A172 (cell line): ENCODE data around the gene SFR1. TPM values are rescaled to one million over a fixed set of nuclear protein-coding genes. Genes with fewer than 3 reads are reported as not detected.

Source experiments
- DNase-seq: peaks from one replicate; pipeline ENCODE4 v3.0.0-alpha.2; 2015; ENCODE audit warnings: low spot score
- total RNA-seq: library from RNA; depleted of rRNA; stranded (reverse); fragments of >200 nt; shearing (Covaris generic); gene quantifications from 2 replicates; pipeline ENCODE4 v1.2.3, GENCODE V29; 2014; rRNA removed

The SFR1 gene, protein sequence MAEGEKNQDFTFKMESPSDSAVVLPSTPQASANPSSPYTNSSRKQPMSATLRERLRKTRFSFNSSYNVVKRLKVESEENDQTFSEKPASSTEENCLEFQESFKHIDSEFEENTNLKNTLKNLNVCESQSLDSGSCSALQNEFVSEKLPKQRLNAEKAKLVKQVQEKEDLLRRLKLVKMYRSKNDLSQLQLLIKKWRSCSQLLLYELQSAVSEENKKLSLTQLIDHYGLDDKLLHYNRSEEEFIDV
- total RNA-seq = 16.8 and 18.6 TPM in 2 replicates

DNA sequence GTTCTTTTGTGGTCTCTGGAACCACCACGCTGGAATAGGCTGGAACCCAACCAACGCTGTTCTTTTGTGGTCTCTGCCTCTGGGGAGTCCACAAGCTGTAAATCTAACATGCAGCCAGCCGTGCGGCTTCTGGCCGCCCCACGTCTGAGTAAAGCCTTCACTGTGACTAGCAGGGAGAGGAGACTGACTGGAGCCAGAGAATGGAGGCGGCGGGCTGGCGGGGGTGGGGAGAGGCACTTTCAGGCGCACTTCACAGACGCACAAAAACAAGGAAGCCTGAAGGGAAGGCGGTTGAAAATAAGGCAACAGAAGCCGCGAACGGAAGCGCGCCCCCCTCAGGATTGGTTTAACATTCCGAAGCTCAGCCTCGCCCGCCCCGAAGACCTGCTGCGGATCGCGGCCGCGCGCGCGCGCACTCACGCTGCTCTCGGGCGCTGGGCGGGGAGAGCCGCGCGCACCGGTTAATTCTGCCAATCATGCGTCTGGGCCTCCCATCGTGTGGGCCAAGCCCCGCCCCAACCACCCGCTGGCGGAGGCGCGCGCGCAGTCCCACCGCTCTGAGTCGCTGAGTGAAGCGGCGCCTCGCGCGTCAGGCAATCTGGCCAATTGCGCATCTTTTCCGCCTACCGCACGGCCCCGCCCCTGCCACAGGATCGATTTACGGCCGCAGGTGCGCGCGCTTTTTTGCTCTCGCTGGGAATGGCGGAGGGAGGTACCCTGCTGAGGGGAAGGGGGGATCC lies at the start of gene SFR1:
SFR1 (plus strand) TSS at position 687 of the 740 bp plus-strand sequence; CDS start at position 700, 13 bp downstream.
- peak; percentile 97 for DNase-seq

DNA sequence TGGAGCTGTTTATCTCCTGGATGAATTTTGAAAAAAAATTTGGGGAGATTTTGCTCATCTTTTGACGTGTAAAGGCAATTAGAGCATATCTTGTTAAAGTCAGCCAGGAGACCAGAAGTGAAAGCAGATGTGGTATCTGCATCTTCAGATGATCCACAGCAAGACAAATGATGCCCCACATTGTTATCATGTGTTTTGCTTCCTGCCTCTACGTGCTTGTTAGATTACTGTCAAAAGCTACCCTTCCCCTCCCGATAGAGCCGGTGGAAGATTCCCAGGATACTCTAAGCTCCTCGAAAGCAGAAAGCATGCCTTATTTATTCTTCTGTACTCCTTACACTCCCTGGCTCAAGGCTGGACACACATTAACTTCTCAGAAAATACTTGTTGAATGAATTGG lies 49.2 kb upstream of the SFR1 start:
- no peak for DNase-seq

DNA sequence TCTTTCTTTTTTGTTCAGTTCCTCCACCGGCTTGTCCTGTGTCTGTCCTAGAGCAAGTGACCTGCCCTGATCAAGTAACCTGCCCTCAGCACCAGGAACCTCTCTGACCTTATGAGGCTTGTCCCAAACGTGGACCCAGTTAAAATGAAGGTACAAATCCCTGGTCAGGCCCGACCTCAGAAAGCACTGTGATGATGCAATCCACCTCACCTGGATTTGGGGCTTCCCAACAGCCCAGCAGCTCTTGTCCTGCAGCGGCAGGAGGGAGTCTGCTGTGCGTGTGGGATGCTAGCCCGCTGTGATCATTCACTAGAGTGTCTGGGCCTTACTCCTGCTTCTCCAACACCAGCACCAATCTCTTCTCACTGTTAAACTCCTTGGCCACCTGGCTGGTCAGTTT lies 47.5 kb upstream of the SFR1 start:
- no peak for DNase-seq

DNA sequence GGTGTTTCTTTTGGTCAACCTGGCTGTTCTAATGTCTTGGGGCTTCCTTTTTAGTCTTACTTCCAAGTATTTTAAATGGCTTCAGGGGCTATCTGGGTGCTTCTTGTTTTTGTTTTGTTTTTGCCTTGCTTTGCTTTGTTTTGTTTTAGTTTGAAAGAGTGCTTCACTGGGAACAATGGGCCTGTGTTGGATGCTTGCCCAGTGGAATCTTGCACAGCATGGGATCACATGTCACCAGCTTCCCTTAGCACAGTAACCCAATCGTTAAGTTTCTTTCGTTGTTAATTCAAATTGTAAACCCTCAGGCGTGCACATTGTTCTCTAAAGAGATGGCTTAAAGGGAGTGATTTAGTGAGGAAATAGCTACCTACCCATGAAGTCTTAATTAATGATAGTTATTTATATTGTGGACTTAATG lies 45.2 kb upstream of the SFR1 start:
- peak; percentile 59 for DNase-seq

DNA sequence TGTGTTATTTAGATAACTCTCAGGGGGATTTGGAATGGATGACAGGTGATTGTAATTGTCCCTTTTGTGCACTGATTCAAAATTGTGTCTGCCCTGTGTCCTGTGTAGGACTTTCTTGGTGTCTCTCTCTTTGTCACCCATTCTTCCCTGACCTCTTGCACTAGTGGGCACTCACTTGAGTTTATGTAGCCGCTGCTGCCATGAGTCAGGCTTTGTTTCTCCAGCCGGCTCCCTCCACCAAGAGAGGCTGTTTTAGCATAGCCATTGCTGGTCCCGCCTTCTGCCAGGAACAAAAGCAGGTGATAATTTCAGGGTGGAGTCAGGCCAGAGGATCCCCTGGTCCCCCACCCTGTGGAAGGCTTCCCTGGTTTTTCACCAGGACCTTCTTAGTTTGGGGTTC lies 44.7 kb upstream of the SFR1 start:
- peak; percentile 38 for DNase-seq

DNA sequence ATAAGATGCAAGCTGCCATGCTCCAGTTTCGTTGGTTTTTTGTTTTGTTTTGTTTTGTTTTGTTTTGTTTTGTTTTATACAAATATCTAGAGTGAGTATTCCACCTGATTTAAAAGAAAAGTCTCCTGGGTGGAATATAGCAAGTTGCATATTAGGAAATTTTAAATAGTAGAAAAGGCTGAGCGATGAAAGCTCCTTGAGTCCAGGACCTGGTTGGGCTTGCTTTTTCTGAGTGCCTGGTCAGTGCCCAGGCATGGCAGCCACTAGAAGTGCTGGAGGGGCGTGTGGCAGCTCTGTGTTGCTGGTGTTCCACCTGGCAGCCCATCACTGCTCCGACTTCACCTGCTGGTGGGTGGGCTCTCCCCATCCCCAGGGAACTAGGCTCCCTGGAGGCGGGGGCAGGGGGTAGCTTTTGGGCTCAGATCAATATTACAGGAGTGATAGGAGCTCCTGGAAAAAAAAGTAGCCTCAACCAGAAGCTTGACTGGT lies 44.3 kb upstream of the SFR1 start:
- DNase-seq = no peak

DNA sequence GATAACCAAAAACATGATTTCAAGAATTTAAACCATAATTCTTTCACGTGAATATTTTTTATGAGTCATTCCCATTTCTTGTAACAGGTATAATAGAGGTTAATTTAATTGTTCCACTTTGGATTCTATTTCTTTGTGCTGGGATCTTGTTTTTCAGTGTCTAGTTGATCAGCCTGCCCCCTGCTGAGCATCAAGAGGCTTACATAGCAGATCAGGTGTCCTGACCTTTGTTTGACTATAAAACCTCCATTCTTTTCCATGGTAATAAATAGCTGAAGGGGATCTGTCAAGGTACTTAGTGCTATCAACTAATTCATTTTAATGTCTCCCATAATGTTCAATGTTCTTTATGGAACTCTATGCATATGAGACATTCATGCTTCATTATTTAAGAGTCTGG lies 41.2 kb upstream of the SFR1 start:
- DNase-seq = peak; percentile 11

DNA sequence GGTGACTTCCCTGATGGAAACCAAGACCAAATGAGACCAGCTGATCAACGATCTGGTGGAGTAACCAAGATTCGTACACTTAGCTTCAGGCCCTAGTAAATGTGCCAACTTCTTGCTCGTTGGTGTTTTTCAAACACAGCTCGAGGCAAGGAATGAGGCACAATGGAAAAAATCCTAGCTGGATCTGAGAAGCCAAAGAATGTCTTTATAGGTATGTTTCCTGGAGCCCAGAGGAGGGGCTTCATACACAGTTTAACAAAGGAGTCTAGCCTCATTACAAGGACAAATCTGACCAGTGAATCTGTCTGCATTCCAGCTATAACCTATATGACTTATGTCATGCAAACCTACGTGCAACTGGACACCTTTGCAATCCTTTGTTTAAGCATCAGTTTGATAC lies 40.0 kb upstream of the SFR1 start:
- no peak for DNase-seq

DNA sequence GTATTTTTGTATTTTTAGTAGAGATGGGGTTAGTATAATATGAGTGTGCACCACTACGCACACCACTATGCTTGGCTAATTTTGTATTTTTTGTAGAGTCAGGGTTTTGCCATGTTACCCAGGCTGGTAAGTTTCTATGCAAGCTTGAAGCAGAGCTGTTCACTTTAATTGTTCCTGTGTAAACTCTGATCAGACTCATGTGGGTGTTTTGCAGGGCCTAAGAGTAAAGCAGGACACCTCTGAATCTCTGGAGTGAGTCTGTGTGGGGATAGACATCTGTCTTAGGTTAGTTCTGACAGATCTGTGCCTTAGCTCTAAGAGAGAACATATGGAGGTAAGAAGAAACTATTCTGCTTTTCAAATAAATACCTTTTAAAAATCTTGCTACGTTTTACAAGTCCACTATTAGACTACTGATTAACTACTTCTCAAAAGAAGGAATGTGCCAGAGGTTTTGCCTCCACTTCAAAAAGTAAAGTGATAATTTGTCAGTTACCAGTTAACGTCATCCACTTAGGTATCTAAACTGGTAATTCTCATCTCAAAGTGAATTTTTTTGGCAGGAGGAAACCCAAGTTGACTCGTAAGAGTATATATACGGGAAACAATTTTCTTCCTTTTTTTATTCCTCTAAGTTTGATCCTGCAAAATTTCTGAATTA lies 37.4 kb upstream of the SFR1 start:
- no peak for DNase-seq

DNA sequence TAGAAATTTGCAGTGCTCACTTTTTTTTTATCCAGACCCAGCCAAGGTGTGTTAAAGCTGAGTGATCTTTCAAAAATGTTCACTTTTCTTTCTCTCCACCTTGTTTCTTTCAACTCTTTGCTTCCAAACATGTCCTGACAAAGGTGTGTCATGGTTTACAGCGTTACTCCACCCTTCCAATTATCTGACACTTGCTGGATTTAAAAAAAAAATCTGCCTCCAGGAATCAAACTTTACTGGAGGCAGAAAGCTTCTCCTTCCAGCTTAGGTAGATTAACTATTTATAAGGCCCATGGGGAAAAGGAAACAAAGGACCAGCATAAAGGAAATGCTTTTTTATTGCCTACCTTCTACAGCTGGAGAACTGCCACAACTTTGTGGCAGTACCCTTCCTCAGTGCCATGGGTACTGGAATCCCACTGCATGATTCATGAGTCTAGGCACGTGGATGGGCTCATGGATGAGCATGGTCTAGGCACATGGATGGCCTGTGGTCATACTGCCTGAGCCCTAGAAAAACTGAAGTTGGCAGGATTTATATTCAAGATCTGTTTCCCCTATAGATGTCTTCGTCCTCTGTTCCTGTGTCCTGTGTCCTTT lies 36.1 kb upstream of the SFR1 start, which contains the start of gene COL17A1:
COL17A1 (minus strand) TSS at position 80 of the 600 bp plus-strand sequence. CDS start 5,207 bp downstream, outside the sequence.
- no peak for DNase-seq

DNA sequence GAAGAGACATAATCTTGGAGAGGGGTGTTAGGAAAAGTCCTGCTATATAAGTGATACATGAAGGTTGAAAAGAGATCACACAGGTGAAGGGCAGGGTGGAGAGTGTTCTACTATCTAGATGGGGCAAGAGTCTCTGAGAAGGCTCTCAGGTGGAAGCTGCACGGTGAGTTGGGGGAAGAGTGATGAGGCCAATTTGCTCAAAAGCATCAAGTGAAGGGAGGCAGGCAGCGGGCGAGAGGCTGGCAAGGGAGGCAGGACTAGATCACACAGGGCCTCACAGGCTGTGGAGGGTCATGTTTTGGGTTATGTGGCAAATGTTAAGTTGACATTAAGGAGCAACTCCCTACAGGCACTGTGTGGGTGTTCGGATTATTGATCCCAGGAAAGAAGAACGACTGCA lies 33.7 kb upstream of the SFR1 start:
- no peak for DNase-seq

DNA sequence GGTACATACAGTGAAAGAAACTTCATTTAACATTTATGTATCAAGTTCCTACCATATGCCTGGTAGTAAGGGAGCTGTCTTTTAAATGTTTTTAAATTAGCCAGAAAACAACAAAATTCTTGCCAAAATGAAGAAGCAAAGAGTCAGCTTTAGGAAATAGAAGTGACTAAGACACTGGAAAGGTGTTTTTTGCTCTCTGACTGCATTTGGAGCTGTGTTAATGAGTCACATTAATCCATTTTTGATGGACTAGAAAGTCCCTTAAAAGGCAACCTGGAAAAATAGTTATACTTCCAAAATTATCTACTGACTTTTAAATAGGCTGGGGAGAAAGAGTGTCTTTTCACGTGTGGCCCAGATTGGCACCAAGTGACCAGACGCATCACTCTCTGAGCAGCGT lies 32.4 kb upstream of the SFR1 start:
- peak; percentile 25 for DNase-seq

DNA sequence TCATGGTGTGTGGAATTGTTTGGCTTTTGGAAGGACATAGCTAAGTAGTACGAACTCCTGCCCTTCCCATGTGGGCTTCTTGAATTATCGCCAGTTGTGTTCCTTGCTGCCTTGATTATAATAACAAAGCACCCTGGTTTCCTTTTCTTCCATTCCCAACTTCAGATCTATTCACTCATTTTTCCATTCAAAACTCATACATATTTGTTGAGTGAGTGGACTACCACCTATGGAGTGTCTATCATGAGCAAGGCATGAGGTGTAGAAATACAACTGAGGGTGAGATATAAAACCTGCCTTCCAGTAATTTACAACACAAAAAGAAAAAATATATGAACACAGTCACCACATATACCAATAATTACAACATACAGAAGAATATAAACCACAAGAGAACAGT lies 31.4 kb upstream of the SFR1 start:
- DNase-seq = no peak

DNA sequence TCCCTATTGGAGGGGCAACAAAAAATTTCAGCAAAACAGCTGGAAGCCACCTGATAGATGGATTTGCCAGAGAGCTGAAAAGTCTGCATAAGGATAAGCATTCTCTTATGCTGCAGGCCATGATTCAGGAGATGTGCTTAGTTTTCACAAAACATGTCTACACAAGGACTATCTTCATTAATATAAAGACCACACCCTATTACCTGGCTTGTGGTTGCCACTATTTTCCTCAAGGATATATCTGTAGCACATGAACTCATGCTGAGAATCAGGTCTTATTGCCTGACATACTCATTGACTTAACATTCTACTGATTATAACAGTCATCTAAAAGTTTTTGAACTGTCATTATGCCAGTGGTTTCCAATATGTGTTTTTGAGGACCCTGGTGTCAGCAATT lies 29.2 kb upstream of the SFR1 start:
- no peak for DNase-seq

DNA sequence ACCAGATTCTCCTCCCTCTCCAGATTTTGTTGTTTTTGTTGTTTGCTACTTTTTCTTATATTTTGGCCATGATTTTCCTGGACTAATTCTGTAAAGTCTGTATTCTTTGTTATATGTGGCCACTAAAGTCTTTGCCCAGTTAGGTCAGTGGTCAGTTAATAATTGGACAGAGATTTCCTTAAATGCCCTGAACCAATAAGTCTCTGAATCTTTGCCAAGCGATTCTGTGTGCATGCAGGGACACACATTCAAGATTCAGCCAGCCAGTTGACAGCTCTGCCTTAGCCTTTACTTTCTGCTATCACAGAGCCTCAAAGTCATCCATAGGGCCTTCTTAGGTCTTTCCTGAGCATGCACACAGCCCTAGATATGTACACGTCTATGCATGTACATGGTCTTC lies 25.3 kb upstream of the SFR1 start:
- no peak for DNase-seq

DNA sequence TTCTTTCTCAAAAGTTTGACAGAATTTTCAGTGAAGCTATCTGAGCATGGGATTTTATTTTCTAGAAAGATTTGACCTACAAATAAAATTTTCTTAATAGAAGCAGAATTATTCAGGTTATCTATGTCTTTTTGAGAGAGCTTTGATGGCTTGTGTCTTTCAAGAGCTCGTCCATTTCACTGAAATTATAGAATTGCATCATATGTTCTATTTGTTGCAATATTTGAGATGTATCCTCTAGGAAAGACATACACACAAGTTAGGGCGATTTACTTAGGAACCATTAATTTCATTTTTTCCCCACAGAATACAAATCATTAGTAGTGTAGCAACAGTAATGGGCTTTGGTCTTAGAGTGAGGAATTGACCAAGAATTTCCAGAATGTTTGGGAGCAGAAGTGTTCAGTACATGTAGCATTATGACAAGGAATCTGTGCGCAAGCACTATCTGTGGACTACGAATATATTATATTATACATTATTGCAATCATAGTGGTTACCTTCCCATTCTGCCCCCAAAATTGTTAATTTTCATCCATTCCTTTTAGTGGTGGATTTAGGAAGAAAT lies 23.5 kb upstream of the SFR1 start:
- DNase-seq = no peak

DNA sequence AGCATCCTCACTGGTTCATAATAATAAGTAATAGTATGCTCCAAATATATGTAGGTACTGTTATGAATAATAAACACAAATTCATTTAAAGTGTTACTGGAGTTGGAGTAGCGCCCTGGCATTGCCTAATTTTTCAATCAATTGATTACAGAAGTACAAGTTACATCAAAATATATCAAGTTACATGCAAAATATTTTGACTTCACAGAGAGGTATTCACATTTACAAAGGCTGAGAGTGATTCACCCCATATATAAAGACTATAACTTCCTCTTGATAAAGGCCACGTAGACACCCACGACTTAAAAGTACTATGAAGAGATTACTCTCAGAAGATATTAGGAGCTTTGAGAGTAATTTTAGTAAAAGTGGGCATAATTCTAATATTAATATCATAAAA lies 22.7 kb upstream of the SFR1 start:
- no peak for DNase-seq

DNA sequence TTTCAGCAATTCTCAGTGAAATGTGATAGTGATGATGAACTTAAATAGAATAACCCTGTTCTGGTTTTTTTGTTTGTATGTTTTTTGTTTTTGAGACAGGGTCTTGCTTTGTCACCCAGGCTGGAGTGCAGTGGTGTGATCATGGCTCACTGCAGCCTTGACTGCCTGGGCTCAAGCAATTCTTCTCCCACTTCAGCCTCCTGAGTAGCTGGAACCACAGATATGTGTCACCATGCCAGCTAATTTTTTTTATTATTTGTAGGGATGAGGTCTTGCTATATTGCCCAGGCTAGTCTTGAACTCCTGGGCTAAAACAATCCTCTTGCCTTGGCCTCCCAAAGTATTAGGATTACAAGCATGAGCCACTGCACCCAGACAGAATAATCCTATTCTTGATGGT lies 22.0 kb upstream of the SFR1 start:
- DNase-seq = no peak

DNA sequence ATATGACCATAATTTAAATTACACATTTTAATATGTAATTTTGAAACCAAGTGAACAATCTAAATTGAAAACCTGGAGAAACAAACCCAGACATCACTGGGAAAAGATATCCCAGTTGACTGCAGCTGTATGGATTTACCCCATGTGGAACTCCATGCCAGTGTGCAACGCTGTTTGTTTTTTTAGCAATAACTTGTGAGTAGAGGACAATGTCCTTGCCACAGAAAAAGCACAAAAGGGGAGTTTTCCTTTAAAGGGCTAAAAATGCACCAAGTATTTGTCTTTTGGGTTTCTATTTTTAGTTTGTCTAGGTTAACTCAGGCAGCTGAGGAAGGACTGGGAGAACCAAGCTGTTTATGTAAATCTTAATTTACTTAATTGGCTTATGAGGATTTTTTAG lies 21.2 kb upstream of the SFR1 start:
- no peak for DNase-seq

DNA sequence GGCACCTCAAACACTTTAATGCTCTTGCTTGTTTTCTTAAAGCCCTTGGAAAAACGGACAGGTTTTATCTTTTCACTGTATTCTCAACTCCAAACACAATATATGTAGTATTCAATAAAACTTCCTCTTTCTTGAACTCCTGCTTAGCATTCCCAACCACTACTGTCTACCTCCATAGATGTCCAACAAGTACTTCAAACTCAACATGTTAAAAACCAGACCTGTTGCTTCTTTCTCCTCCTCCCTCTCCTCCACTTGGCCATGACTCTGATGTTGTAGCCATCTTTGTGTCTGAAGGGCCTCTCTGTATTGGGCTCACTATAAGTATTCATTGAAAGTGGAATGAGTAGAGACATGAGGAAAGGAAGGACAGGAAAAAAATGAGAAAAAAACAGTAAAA lies 20.1 kb upstream of the SFR1 start:
- DNase-seq = no peak

DNA sequence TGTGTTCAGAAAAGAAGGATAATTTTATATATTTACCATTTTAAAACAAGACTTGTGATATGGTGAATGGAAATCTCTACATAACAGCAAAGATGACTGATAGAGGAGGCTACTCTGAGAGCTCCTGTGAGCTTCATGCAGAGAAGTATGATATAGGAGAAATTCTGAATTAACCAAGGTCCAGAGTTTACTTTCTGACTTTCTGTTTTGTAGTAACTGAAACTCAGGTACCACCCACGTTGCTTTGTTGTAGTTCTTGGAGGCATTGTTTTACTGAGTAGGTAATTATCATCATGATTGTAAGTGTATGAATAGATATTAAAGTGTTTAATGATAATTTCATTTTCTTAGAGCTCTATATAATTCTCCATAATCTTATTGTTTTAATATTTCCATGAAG lies 18.0 kb upstream of the SFR1 start:
- no peak for DNase-seq

DNA sequence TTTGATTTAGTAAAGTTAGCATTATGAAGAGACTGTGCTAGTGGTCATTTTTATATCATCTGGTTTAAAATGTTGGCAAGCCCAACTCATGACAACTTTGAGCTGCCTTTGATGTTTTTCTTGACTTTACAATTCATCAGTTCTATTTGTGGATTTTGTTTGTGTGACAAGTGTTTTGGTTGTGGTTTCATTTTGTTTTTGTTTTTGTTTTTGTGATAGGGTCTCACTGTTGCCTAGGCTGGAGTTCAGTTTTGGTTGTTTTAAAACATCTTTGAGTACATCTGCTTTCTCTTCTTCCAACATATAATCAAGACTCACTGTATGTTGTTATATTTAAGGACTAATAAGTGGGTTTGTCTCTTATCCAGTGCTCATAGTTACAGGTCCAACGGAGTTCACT lies 17.6 kb upstream of the SFR1 start:
- no peak for DNase-seq
